Astrocyte of the cerebellum (primary cell): ENCODE results near the gene TTLL5.

Experiments used
- DNase-seq: peaks from one replicate; pipeline ENCODE4 v3.0.0-alpha.2; 2011; ENCODE audit warnings: low read depth
- H3K4me3 ChIP-seq: 2 replicates; pipeline ENCODE4 v1.5.1; 2011; ENCODE audit warnings: mild to moderate bottlenecking, low read depth, low read length, moderate library complexity
- in situ Hi-C: cut with HindIII; loops from 2 replicates; pipeline ENCODE4 v1.10.0; 2017; ENCODE audit warnings: low sequenced_read_pairs
- TF ChIP-seq, protein P1 (sequence below): IDR thresholded peaks from 2 replicates; pipeline ENCODE4 v1.5.1; 2012; ENCODE audit warnings: low read length, low read depth, moderate library complexity, mild to moderate bottlenecking; ENCODE audit errors: missing control alignments

The TTLL5 gene

DNA sequence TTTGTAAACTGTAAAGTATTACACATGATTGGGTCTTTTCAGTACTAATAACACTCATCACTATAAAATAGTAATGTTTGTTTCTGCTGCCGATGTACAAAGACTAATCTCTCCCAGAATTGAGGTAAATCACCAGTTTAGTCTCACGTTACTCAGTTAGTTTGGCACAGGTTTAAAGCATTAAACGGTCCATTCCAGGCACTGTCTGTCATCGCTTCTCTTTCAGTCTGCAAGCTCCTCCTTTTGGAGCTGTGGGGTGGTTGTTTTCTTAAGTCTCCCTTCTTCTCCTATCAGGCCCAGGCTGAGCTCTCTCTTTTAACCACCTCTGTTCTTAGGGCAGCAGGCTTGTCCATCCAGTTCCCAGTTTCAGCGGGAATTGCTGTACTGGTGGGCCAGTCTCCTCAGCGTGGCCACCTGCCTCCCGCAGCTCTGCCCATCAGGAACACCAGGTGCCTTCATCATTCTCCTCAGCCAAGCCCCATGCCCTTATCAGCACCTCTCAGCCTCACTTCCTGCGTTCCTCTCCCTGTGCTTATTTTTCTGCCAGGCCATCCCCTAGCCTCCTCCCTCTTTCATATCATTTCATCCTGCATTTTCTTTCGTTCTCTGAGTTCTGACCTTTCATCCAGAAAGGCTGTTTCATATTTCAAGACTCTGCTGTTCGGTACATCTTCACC, 171.7 kb downstream of the TTLL5 start:
- TF ChIP-seq, protein P1, sequence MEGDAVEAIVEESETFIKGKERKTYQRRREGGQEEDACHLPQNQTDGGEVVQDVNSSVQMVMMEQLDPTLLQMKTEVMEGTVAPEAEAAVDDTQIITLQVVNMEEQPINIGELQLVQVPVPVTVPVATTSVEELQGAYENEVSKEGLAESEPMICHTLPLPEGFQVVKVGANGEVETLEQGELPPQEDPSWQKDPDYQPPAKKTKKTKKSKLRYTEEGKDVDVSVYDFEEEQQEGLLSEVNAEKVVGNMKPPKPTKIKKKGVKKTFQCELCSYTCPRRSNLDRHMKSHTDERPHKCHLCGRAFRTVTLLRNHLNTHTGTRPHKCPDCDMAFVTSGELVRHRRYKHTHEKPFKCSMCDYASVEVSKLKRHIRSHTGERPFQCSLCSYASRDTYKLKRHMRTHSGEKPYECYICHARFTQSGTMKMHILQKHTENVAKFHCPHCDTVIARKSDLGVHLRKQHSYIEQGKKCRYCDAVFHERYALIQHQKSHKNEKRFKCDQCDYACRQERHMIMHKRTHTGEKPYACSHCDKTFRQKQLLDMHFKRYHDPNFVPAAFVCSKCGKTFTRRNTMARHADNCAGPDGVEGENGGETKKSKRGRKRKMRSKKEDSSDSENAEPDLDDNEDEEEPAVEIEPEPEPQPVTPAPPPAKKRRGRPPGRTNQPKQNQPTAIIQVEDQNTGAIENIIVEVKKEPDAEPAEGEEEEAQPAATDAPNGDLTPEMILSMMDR: no peak
- no peak overlapping the region for H3K4me3 ChIP-seq
- in situ Hi-C loops: no loop called here
- peak; percentile 65 for DNase-seq

DNA sequence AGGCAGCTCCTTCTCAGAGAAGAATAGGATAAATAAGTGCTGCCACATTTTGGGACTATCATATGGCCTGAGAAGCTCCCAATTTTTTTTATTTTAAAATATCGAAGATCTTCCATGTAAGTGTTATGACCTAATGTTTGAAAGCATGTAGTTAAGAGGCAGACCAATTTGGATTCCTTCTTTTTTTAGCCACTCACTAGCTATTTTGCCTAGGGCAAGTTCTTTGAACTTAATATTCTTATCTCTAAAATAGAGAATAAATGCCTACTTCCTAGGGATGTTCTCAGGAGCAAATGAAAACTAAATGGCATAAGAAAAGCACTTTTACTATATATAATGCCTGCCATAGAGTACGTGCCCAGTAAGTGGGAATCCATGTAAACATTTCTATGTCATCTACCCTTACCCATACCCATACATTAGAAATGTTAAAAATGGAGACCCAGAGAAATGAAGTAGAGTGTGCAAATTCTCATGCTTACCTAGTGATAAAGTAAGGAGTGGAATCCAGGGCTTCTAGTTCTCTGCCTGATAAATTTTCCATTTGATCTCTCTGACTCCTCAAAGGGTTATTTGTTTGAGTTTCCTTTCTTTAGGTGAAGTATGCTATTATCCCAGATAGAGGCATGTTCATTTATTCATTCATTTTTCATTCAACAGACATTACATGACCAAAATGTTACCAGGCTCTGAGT, 172.4 kb downstream of the TTLL5 start:
- TF ChIP-seq, protein P1: no peak
- no peak for DNase-seq
- in situ Hi-C loops: no loop called here
- no peak overlapping the region for H3K4me3 ChIP-seq

DNA sequence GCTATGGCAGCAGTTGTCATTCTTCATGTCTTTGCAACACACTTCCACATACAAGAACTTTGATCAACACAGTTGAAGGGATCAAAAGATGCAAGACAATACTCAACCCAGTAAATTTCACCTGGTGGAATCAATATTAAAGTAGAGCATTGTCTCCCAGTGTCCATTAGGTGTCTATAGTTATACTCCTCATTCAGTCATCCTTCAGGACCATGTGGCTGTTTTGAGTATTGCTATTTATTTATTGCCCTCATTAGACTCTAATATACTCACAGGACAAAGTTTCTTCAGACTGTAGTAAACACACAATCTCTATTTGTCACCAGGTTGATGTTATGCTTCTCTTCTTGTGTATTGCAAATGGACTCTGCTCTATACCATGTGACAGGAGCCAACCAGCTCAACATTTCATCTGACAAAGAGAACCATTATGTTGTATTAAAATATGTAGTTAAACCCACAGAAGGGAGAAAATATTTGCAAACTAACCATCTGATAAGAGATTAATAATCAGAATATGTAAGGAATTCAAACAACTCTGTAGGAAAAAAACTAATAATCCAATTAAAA, 174.2 kb downstream of the TTLL5 start:
- TF ChIP-seq, protein P1: no peak
- no peak for DNase-seq
- no peak overlapping the region for H3K4me3 ChIP-seq
- in situ Hi-C loops: no loop called here

DNA sequence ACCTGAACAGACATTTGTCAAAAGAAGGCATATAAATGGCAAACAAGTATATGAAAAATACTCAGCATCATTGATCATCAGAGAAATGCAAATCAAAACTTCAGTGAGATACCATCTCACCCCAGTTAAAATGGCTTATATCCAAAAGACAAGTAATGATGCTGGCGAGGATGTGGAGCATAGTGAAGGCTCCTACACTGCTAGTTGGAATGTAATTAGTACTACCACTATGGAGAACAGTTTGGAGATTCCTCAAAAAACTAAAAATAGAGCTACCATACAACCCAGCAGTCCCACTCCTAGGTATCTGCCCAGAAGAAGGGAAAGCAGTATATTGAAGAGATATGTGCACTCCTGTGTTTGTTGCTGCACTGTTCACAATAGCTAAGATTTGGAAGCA, 174.7 kb downstream of the TTLL5 start:
- TF ChIP-seq, protein P1: no peak
- DNase-seq: no peak
- in situ Hi-C loops: no loop called here
- no peak overlapping the region for H3K4me3 ChIP-seq

DNA sequence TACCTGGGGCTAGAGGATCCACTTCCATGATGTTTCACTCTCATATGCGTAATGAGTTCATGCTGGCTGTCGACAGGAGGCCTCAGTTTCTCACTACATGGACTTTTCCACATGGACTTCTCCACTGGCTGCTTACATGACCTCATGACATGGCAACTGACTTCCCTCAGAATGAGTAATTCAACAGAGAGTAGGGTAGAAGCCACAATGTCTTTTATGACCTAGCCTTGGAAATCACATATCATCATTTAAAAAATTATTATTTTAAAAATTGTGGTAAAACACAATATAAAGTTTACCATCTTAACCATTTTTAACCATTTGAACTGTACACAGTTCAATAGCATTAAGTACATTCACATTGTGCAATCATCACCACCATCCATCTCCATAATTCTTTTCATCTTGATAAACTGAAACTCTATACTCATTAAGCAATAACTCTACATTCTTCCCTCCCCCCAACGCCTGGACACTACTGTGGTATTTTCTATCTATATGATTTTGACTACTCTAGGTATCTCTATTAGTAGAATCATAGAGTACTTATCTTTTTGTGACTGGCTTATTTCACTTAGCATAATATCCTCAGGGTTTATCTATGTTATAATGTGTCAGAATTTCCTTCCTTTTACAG, 176.2 kb downstream of the TTLL5 start:
- no peak overlapping the region for H3K4me3 ChIP-seq
- in situ Hi-C loops: no loop called here
- DNase-seq: no peak
- TF ChIP-seq, protein P1: no peak

DNA sequence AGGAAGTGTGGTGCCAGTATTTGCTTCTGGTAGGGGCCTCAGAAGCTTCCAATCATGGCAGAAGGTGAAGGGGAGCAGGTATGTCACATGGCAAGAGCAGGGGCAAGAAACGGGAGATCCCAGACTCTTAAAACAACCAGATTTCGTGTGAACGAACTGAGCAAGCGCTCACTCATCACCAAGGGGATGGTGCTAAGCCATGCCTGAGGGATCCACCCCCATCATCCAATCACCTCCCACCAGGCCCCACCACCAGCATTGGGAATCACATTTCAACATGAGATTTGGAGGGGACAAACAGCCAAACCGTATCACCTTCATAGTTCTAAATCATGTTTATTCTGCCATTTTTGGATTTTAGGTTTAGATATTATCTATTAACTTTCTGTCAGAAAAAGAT, 179.9 kb downstream of the TTLL5 start:
- no peak overlapping the region for H3K4me3 ChIP-seq
- TF ChIP-seq, protein P1: no peak
- DNase-seq: no peak
- in situ Hi-C loops: no loop called here
